ENCODE results near the gene PFDN5.

- TF ChIP-seq CTCF (conservative IDR thresholded peaks at IDR 0.05 in 1 of 2, IDR thresholded peaks at IDR 0.05 in 1 of 2; ENCODE audit: extremely low read depth in 1 of 2, insufficient read depth in 1 of 2, low read depth in 1 of 2, low read length in 2 of 2) (no peak), EZH2 (IDR thresholded peaks at IDR 0.05; ENCODE audit: borderline replicate concordance, low read length) (no peak)
Measured at GRCh38 chr12:53252349-53252916, 42.9 kb upstream of the PFDN5 start.
